IMR-90 (cell line): ENCODE results near the gene KIFC3. TPM values are rescaled to one million over a fixed set of nuclear protein-coding genes. Genes with fewer than 3 reads are reported as not detected.

Source experiments
- ATAC-seq: fragments of 200-7000 bp; cut with Tn5 transposase; 2 replicates; pipeline ENCODE4 v1.9.1; 2020; ENCODE audit warnings: low read depth, mild to moderate bottlenecking, moderate library complexity
- BruUV-seq: library from RNA; stranded (reverse); fragments of 400-500 nt; replicated peaks from 2 replicates; lab custom pipeline; 2021; lab: Mats Ljungman, UMichigan
- CTCF ChIA-PET: fragments of 300-600 bp; formaldehyde crosslinking; extraction: SDS; loops from one replicate; lab custom pipeline; 2021; ENCODE audit warnings: antibody characterized with exemption; lab: Yijun Ruan, JAX
- POLR2A ChIA-PET: fragments of 300-600 bp; sonication (Branson Sonifier 250); formaldehyde crosslinking; loops from one replicate; lab custom pipeline; 2022; ENCODE audit warnings: antibody characterized with exemption; ENCODE audit not compliant: unreplicated experiment; lab: Charles Lee
- DNase-seq: peaks from one replicate; pipeline ENCODE4 v3.0.0; 2013
- H2AFZ ChIP-seq: replicated peaks from 2 replicates; pipeline ENCODE3; 2013; ENCODE audit warnings: low read length, mild to moderate bottlenecking; ENCODE audit not compliant: poor library complexity
- H2AK5ac ChIP-seq: 2 replicates; pipeline ENCODE4 v1.6.1; 2013; ENCODE audit warnings: low read depth, low read length, inconsistent platforms
- H2AK9ac ChIP-seq: replicated peaks from 2 replicates; pipeline ENCODE3; 2013; ENCODE audit warnings: mild to moderate bottlenecking, low read depth, low read length, moderate library complexity; ENCODE audit not compliant: poor library complexity
- H2BK120ac ChIP-seq: 2 replicates; pipeline ENCODE4 v1.6.1; 2013; ENCODE audit warnings: low read depth, low read length, inconsistent platforms
- H2BK15ac ChIP-seq: 3 replicates; pipeline ENCODE4 v1.6.1; 2013; ENCODE audit warnings: low read depth, low read length, inconsistent platforms
- H2BK20ac ChIP-seq: 2 replicates; pipeline ENCODE4 v1.6.1; 2013; ENCODE audit warnings: low read depth, mild to moderate bottlenecking, inconsistent platforms, low read length, moderate library complexity
- H2BK5ac ChIP-seq: 2 replicates; pipeline ENCODE4 v1.6.1; 2013; ENCODE audit warnings: mild to moderate bottlenecking, low read depth, low read length, inconsistent platforms; ENCODE audit not compliant: poor library complexity, severe bottlenecking
- H3K14ac ChIP-seq: replicated peaks from 2 replicates; pipeline ENCODE4 v1.6.1; 2013; ENCODE audit warnings: low read depth, low read length, inconsistent platforms
- H3K18ac ChIP-seq: 2 replicates; pipeline ENCODE4 v1.6.1; 2013; ENCODE audit warnings: low read depth, low read length, control low read depth
- H3K23ac ChIP-seq: 2 replicates; pipeline ENCODE4 v1.6.1; 2013; ENCODE audit warnings: low read depth, low read length, inconsistent platforms
- H3K27ac ChIP-seq: 2 replicates; pipeline ENCODE4 v1.5.1; 2013; ENCODE audit warnings: mild to moderate bottlenecking, control low read depth, low read length; ENCODE audit not compliant: insufficient read depth
- H3K27me3 ChIP-seq: 2 replicates; pipeline ENCODE4 v1.6.1; 2013; ENCODE audit warnings: low read length; ENCODE audit not compliant: control insufficient read depth, insufficient read depth
- H3K36me3 ChIP-seq: 2 replicates; pipeline ENCODE4 v1.6.1; 2013; ENCODE audit warnings: low read length, mixed read lengths; ENCODE audit not compliant: control insufficient read depth, insufficient read depth
- H3K4ac ChIP-seq: 2 replicates; pipeline ENCODE4 v1.6.1; 2013; ENCODE audit warnings: low read depth, low read length, inconsistent platforms
- H3K4me1 ChIP-seq: 2 replicates; pipeline ENCODE4 v1.6.1; 2013; ENCODE audit warnings: low read length, mixed read lengths; ENCODE audit not compliant: control insufficient read depth, insufficient read depth
- H3K4me2 ChIP-seq: 2 replicates; pipeline ENCODE4 v1.6.1; 2013; ENCODE audit warnings: low read depth, mild to moderate bottlenecking, control low read depth, low read length, moderate library complexity
- H3K4me3 ChIP-seq: 2 replicates; pipeline ENCODE4 v1.5.1; 2013; ENCODE audit warnings: low read depth, mild to moderate bottlenecking, control low read depth, low read length, moderate library complexity; ENCODE audit not compliant: insufficient read depth
- H3K56ac ChIP-seq: 2 replicates; pipeline ENCODE4 v1.6.1; 2013; ENCODE audit warnings: low read length, inconsistent platforms; ENCODE audit not compliant: insufficient read depth; ENCODE audit errors: extremely low read depth
- H3K79me1 ChIP-seq, 2 experiments: 2 replicates each; pipeline ENCODE4 v1.6.1; 2013; ENCODE audit warnings: low read length in 2 of 2, inconsistent platforms in 1 of 2, low read depth in 1 of 2
- H3K9ac ChIP-seq: 2 replicates; pipeline ENCODE4 v1.6.1; 2013; ENCODE audit warnings: low read depth, low read length, control low read depth
- H3K9me1 ChIP-seq: 2 replicates; pipeline ENCODE4 v1.6.1; 2013; ENCODE audit warnings: low read length, inconsistent platforms; ENCODE audit not compliant: insufficient read depth
- H3K9me3 ChIP-seq: 2 replicates; pipeline ENCODE4 v1.6.1; 2013; ENCODE audit warnings: low read length; ENCODE audit not compliant: control insufficient read depth, insufficient read depth
- H4K20me1 ChIP-seq: 2 replicates; pipeline ENCODE4 v1.6.1; 2013; ENCODE audit warnings: low read length, inconsistent platforms; ENCODE audit not compliant: insufficient read depth
- H4K5ac ChIP-seq: 2 replicates; pipeline ENCODE4 v1.6.1; 2013; ENCODE audit warnings: mild to moderate bottlenecking, low read depth, low read length, control low read depth
- H4K8ac ChIP-seq, 2 experiments: 2 replicates each; pipeline ENCODE4 v1.6.1; 2013; ENCODE audit warnings: low read depth in 2 of 2, low read length in 2 of 2, control low read depth in 1 of 2, inconsistent platforms in 1 of 2
- H4K91ac ChIP-seq: 2 replicates; pipeline ENCODE4 v1.6.1; 2013; ENCODE audit warnings: low read depth, low read length, inconsistent platforms; ENCODE audit not compliant: insufficient read depth
- BHLHE40 ChIP-seq: fragments of 150-350 bp; IDR thresholded peaks from 2 replicates; pipeline ENCODE4 v1.6.1; 2016; ENCODE audit warnings: mild to moderate bottlenecking, low read depth, low read length
- CEBPB ChIP-seq: IDR thresholded peaks from 2 replicates; pipeline ENCODE4 v1.6.1; 2012; ENCODE audit warnings: low read depth, low read length, improper control_type of control experiment
- CHD1 ChIP-seq: IDR thresholded peaks from 2 replicates; pipeline ENCODE4 v1.6.1; 2012; ENCODE audit warnings: low read depth, low read length, improper control_type of control experiment
- FOS ChIP-seq: fragments of 150-350 bp; IDR thresholded peaks from 2 replicates; pipeline ENCODE4 v1.6.1; 2016; ENCODE audit warnings: low read depth, low read length
- MAFK ChIP-seq: IDR thresholded peaks from 2 replicates; pipeline ENCODE4 v1.6.1; 2012; ENCODE audit warnings: low read depth, low read length, improper control_type of control experiment
- MAZ ChIP-seq: IDR thresholded peaks from 2 replicates; pipeline ENCODE4 v1.6.1; 2012; ENCODE audit warnings: low read depth, mild to moderate bottlenecking, low read length, improper control_type of control experiment, moderate library complexity, borderline replicate concordance
- MXI1 ChIP-seq: IDR thresholded peaks from 2 replicates; pipeline ENCODE4 v1.6.1; 2012; ENCODE audit warnings: low read depth, mild to moderate bottlenecking, low read length, moderate library complexity, borderline replicate concordance
- NFE2L2 ChIP-seq: fragments of 150-350 bp; IDR thresholded peaks from 2 replicates; pipeline ENCODE4 v1.6.1; 2016; ENCODE audit warnings: low read depth, mild to moderate bottlenecking, low read length
- POLR2A ChIP-seq: IDR thresholded peaks from 2 replicates; pipeline ENCODE4 v1.6.1; 2012; ENCODE audit warnings: mild to moderate bottlenecking, low read depth, low read length
- RAD21 ChIP-seq: IDR thresholded peaks from 2 replicates; pipeline ENCODE4 v1.6.1; 2012; ENCODE audit warnings: low read length, improper control_type of control experiment
- RCOR1 ChIP-seq: IDR thresholded peaks from 2 replicates; pipeline ENCODE4 v1.6.1; 2012; ENCODE audit warnings: mild to moderate bottlenecking, low read length, improper control_type of control experiment; ENCODE audit not compliant: insufficient replicate concordance
- RFX5 ChIP-seq: IDR thresholded peaks from 2 replicates; pipeline ENCODE4 v1.8.0; 2012; ENCODE audit warnings: low read depth, mild to moderate bottlenecking, low read length, moderate library complexity
- SMC3 ChIP-seq: fragments of 150-350 bp; IDR thresholded peaks from 2 replicates; pipeline ENCODE4 v1.6.1; 2016; ENCODE audit warnings: low read depth, mild to moderate bottlenecking, antibody characterized with exemption, low read length, moderate library complexity
- WGBS, 2 experiments: methylation state at CpG; one replicate each; pipeline versions ENCODE4 v1.1.5 to v1.1.7; 2013; ENCODE audit warnings: missing lambda C conversion rate in 2 of 2; ENCODE audit not compliant: insufficient read length in 1 of 2; ENCODE audit errors: extremely low coverage in 2 of 2; 5-methylcytosine and 5-hydroxymethylcytosine counted together
- dilution Hi-C: fragments of 300-500 bp; cut with HindIII; formaldehyde crosslinking; loops from one replicate; pipeline ENCODE4 v1.14.3; 2018; ENCODE audit warnings: low sequenced_read_pairs; ENCODE audit not compliant: unreplicated experiment
- in situ Hi-C: fragments of 300-500 bp; cut with MboI; formaldehyde crosslinking; loops from 3 replicates; pipeline ENCODE4 v1.14.3; 2019; ENCODE audit warnings: low sequenced_read_pairs, inconsistent platforms, mixed read lengths
- intact Hi-C: fragments of 100-400 bp; cut with micrococcal nuclease; formaldehyde crosslinking; loops from 2 replicates; pipeline ENCODE4 v1.10.0; 2022
- polyA plus RNA-seq, 3 experiments: library from polyadenylated mRNA; depleted of rRNA; stranded (reverse); fragments of >200 nt; gene quantifications; 2 replicates each; pipeline ENCODE4 v1.2.3, GENCODE V29; 2012; ENCODE audit warnings: low replicate concordance in 1 of 3
- total RNA-seq: library from RNA; depleted of rRNA; stranded (reverse); fragments of >200 nt; gene quantifications from 2 replicates; pipeline ENCODE4 v1.2.3, GENCODE V29; 2012
- TF ChIP-seq, protein P1 (sequence below): fragments of 150-350 bp; IDR thresholded peaks from 2 replicates; pipeline ENCODE4 v1.6.1; 2017; ENCODE audit warnings: mild to moderate bottlenecking, antibody characterized with exemption, low read length, low read depth
- TF ChIP-seq, protein P2 (sequence below): conservative IDR thresholded peaks from 2 replicates; pipeline ENCODE4 v1.5.1; 2012; ENCODE audit warnings: mild to moderate bottlenecking, low read depth, low read length, improper control_type of control experiment
- TF ChIP-seq, protein P3 (sequence below): fragments of 150-350 bp; IDR thresholded peaks from 2 replicates; pipeline ENCODE4 v1.6.1; 2016; ENCODE audit warnings: low read depth, mild to moderate bottlenecking, low read length, moderate library complexity, borderline replicate concordance

Gene KIFC3
- total and polyA plus RNA-seq, 2 of the 4 experiments (the other 2 are of a cell fraction): 48.6 to 62.5 TPM

DNA sequence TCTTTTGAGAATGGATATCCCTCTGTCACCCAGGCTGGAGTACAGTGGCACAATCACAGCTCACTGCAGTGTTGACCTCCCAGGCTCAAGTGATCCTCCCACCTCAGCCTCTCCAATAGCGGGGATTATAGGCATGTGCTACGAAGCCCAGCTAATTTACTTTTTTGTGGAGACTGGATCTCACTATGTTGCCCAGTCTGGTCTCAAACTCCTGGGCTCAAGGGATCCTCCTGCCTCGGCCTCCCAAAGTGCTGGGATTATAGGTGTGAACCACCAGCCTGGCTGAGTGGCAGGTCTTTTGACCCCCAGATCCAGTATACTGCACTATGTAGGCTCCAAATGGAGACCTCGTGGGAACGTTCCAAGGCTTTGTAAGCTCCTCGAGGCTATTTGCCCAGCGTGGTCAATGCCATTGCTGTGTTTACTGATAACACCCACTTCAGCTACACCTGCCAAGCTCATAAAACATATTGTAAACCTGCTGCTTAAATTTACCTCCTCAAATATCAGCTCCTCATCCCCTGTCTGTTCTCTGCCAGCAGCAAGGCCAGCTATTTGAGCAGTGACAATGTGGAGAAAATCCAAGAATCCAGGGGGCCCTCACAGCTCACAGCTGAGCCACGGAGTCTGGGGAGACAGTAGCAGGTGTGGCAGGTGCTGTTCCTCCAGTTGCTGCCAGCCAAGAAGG, 16.2 kb upstream of the KIFC3 start:
- no peak for ATAC-seq
- no peak overlapping the region for H3K23ac ChIP-seq
- no peak overlapping the region for H3K4me2 ChIP-seq
- TF ChIP-seq, protein P1, sequence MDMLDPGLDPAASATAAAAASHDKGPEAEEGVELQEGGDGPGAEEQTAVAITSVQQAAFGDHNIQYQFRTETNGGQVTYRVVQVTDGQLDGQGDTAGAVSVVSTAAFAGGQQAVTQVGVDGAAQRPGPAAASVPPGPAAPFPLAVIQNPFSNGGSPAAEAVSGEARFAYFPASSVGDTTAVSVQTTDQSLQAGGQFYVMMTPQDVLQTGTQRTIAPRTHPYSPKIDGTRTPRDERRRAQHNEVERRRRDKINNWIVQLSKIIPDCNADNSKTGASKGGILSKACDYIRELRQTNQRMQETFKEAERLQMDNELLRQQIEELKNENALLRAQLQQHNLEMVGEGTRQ: no peak
- no peak for TF ChIP-seq BHLHE40
- TF ChIP-seq MAZ: no peak
- TF ChIP-seq CEBPB: no peak
- TF ChIP-seq, protein P2, sequence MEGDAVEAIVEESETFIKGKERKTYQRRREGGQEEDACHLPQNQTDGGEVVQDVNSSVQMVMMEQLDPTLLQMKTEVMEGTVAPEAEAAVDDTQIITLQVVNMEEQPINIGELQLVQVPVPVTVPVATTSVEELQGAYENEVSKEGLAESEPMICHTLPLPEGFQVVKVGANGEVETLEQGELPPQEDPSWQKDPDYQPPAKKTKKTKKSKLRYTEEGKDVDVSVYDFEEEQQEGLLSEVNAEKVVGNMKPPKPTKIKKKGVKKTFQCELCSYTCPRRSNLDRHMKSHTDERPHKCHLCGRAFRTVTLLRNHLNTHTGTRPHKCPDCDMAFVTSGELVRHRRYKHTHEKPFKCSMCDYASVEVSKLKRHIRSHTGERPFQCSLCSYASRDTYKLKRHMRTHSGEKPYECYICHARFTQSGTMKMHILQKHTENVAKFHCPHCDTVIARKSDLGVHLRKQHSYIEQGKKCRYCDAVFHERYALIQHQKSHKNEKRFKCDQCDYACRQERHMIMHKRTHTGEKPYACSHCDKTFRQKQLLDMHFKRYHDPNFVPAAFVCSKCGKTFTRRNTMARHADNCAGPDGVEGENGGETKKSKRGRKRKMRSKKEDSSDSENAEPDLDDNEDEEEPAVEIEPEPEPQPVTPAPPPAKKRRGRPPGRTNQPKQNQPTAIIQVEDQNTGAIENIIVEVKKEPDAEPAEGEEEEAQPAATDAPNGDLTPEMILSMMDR: no peak
- no peak for TF ChIP-seq MXI1
- TF ChIP-seq, protein P3, sequence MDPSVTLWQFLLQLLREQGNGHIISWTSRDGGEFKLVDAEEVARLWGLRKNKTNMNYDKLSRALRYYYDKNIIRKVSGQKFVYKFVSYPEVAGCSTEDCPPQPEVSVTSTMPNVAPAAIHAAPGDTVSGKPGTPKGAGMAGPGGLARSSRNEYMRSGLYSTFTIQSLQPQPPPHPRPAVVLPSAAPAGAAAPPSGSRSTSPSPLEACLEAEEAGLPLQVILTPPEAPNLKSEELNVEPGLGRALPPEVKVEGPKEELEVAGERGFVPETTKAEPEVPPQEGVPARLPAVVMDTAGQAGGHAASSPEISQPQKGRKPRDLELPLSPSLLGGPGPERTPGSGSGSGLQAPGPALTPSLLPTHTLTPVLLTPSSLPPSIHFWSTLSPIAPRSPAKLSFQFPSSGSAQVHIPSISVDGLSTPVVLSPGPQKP: no peak
- TF ChIP-seq POLR2A: no peak
- no peak for TF ChIP-seq NFE2L2
- TF ChIP-seq FOS: no peak
- no peak for TF ChIP-seq RFX5
- no peak for TF ChIP-seq MAFK
- TF ChIP-seq SMC3: no peak
- no peak for TF ChIP-seq RAD21
- TF ChIP-seq RCOR1: no peak
- TF ChIP-seq CHD1: no peak
- ChIA-PET CTCF (interaction anchor here (0.6 kb wide), 1 partner anchor 15 kb away, joined by 3 read pairs; no protein-coding TSS in a partner anchor), POLR2A (interaction anchor here (0.6 kb wide), 1 partner anchor 73 kb away, joined by 3 read pairs; no protein-coding TSS in a partner anchor)
- H3K18ac ChIP-seq: no peak overlapping the region
- H3K4me3 ChIP-seq: no peak overlapping the region
- H3K56ac ChIP-seq: no peak overlapping the region
- BruUV-seq: no TSS peak
- intact Hi-C loops: no loop called here
- H2BK15ac ChIP-seq: no peak overlapping the region
- H4K5ac ChIP-seq: no peak overlapping the region
- WGBS, 2 experiments: 67% methylated on average over 5 of the region's 8 CpGs; no CpG with 5 or more reads in 1 of the 2 experiments
- H3K9ac ChIP-seq: no peak overlapping the region
- DNase-seq: no peak
- H2BK120ac ChIP-seq: no peak overlapping the region
- H3K4ac ChIP-seq: no peak overlapping the region
- H3K9me1 ChIP-seq: peaks cover 10% of the 10 kb centered on the region
- no peak overlapping the region for H4K91ac ChIP-seq
- H3K79me1 ChIP-seq: no peaks in the 10 kb centered on the region
- no peaks in the 10 kb centered on the region for H4K20me1 ChIP-seq
- no peak overlapping the region for H3K14ac ChIP-seq
- H2BK5ac ChIP-seq: no peak overlapping the region
- peaks cover 8% of the 10 kb centered on the region for H3K27me3 ChIP-seq
- H3K36me3 ChIP-seq: no peaks in the 10 kb centered on the region
- no peak overlapping the region for H4K8ac ChIP-seq
- no peak overlapping the region for H2AK9ac ChIP-seq
- no peak overlapping the region for H2AK5ac ChIP-seq
- dilution Hi-C loops: no loop called here
- no peak overlapping the region for H2AFZ ChIP-seq
- in situ Hi-C loops: no loop called here
- H3K9me3 ChIP-seq: no peaks in the 10 kb centered on the region
- H3K27ac ChIP-seq: no peak overlapping the region
- H3K4me1 ChIP-seq: peaks cover 10% of the 10 kb centered on the region
- no peak overlapping the region for H2BK20ac ChIP-seq
